ENCODE data around the gene ADAM12. TPM values are rescaled to one million over a fixed set of nuclear protein-coding genes. Genes with fewer than 3 reads are reported as not detected.

The ADAM12 gene
- total RNA-seq, 1 donor from 2014 or later, result not detected

GRCh38 chr10:126036515-126036914, 351.8 kb downstream of the ADAM12 start:
- no peak for TF ChIP-seq CTCF (IDR thresholded peaks at IDR 0.05)
- peaks cover 0 to 1% of the 10 kb centered on the region in 2 donors for H3K4me1 ChIP-seq
- no peaks in the 10 kb centered on the region for H3K27me3 ChIP-seq
- H3K4me3 ChIP-seq, result no peak overlapping the region
- intact Hi-C loops (cut with DNase I), result no loop called here
- peaks cover 0 to 7% of the 10 kb centered on the region in 2 donors for H3K9me3 ChIP-seq
- H3K27ac ChIP-seq, result no peak overlapping the region
- no peaks in the 10 kb centered on the region for H3K36me3 ChIP-seq
- DNase-seq (ENCODE audit: low spot score in 2 of 2), result no peak

- intact Hi-C loops (cut with DNase I), result no loop called here
- no peak overlapping the region for H3K27ac ChIP-seq
- peaks cover 0 to 7% of the 10 kb centered on the region in 2 donors for H3K9me3 ChIP-seq
- H3K27me3 ChIP-seq, result no peaks in the 10 kb centered on the region
- TF ChIP-seq CTCF (IDR thresholded peaks at IDR 0.05), result no peak
- no peak overlapping the region for H3K4me3 ChIP-seq
- DNase-seq (ENCODE audit: low spot score in 2 of 2), result no peak
- H3K36me3 ChIP-seq, result no peaks in the 10 kb centered on the region
- no peaks in the 10 kb centered on the region for H3K4me1 ChIP-seq
Observed at GRCh38 chr10:126034586-126034985, 353.7 kb downstream of the ADAM12 start.

GRCh38 chr10:126029999-126030398, 358.3 kb downstream of the ADAM12 start:
- intact Hi-C loops (cut with DNase I), result no loop called here
- no peak for TF ChIP-seq CTCF (IDR thresholded peaks at IDR 0.05)
- H3K27ac ChIP-seq, result no peak overlapping the region

GRCh38 chr10:126027692-126028091, 360.6 kb downstream of the ADAM12 start:
- Histone ChIP-seq H3K4me1 (no peaks in the 10 kb centered on the region), H3K27me3 (no peaks in the 10 kb centered on the region), H3K4me3 (no peak overlapping the region), H3K9me3 (peaks cover 6 to 7% of the 10 kb centered on the region in 2 donors), H3K27ac (no peak overlapping the region), H3K36me3 (no peaks in the 10 kb centered on the region)
- DNase-seq (ENCODE audit: low spot score in 2 of 2), result no peak
- no peak for TF ChIP-seq CTCF (IDR thresholded peaks at IDR 0.05)
- intact Hi-C loops (cut with DNase I), result no loop called here

More at GRCh38 chr10:126029999-126030398, 358.3 kb downstream of the ADAM12 start:
- H3K9me3 ChIP-seq, result peaks cover 7 to 13% of the 10 kb centered on the region in 2 donors
- H3K27me3 ChIP-seq, result no peaks in the 10 kb centered on the region
- H3K36me3 ChIP-seq, result no peaks in the 10 kb centered on the region
- H3K4me1 ChIP-seq, result no peaks in the 10 kb centered on the region
- DNase-seq (ENCODE audit: low spot score in 2 of 2), result no peak
- no peak overlapping the region for H3K4me3 ChIP-seq

- Histone ChIP-seq H3K27me3 (no peaks in the 10 kb centered on the region), H3K9me3 (peaks cover 6 to 7% of the 10 kb centered on the region in 2 donors), H3K36me3 (no peaks in the 10 kb centered on the region), H3K4me1 (no peaks in the 10 kb centered on the region), H3K4me3 (no peak overlapping the region), H3K27ac (no peak overlapping the region)
- no peak for TF ChIP-seq CTCF (IDR thresholded peaks at IDR 0.05)
- DNase-seq (ENCODE audit: low spot score in 2 of 2), result no peak
- intact Hi-C loops (cut with DNase I), result no loop called here
Observed at GRCh38 chr10:126022841-126023240, 365.4 kb downstream of the ADAM12 start.

All from ascending aorta (tissue), 2 donors.